Activated T-cell treated with anti-CD3 and anti-CD28 coated beads for 1 hour (primary cell): ENCODE results near the gene PLA2G15.

Experiments
- DNase-seq: peaks from one replicate; pipeline ENCODE4 v3.0.0-alpha.2; 2020; ENCODE audit warnings: low read depth

PLA2G15 gene

DNA sequence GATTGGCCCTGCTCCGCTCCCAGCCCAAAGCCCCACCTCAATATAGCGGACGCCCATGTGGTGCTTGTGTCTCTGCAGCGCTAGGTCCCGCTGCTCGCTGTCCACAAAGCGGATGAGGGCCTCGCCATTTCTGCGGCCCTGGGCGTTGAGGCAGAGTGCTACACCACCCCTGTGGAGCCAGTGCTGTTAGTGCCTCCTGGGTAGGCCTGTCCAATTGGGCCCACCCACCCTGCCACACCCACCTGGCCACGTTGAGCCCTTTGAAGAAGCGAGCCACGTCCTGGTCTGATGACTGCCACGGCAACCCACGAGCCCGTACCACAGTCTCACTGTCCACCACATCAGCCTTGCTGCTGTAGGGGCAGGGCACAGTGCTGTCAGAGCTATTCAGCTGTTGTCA, 12.8 kb upstream of the PLA2G15 start:
- no peak for DNase-seq

DNA sequence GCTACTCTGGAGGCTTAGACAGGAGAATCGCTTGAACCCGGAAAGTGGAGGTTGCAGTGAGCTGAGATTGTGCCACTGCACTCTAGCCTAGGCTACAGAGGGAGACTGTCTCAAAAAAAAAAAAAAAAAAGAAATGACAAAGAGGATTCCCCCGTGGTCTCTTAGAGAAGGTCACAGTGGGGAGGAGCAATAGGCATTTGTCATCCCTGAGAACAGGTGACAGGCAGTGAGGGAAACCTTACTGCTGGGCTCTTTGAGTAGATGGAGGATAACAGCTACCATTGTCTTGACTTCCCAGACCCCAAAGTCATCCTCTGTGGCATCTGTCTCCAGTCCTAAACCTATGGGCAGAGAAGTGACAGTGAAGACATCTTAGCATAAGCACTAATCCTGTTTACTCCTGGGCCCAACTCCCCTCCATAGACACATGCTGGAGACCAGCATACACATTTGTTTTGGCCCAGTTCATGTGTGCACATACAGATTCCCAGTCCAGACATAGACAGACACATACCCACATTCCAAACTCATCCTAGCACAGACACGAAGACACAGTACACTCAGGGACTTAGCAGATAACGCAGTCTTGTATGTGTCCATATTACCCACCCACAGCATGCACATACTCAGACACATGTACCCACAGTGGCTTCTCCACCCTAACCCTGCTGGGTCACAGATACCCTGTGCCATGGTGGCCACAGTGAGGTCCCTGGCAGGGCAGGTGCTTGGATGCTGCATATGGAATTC, 11.9 kb upstream of the PLA2G15 start:
- DNase-seq = no peak

GRCh38 chr16:68233835-68234187, 11.4 kb upstream of the PLA2G15 start:
- no peak for DNase-seq

DNA sequence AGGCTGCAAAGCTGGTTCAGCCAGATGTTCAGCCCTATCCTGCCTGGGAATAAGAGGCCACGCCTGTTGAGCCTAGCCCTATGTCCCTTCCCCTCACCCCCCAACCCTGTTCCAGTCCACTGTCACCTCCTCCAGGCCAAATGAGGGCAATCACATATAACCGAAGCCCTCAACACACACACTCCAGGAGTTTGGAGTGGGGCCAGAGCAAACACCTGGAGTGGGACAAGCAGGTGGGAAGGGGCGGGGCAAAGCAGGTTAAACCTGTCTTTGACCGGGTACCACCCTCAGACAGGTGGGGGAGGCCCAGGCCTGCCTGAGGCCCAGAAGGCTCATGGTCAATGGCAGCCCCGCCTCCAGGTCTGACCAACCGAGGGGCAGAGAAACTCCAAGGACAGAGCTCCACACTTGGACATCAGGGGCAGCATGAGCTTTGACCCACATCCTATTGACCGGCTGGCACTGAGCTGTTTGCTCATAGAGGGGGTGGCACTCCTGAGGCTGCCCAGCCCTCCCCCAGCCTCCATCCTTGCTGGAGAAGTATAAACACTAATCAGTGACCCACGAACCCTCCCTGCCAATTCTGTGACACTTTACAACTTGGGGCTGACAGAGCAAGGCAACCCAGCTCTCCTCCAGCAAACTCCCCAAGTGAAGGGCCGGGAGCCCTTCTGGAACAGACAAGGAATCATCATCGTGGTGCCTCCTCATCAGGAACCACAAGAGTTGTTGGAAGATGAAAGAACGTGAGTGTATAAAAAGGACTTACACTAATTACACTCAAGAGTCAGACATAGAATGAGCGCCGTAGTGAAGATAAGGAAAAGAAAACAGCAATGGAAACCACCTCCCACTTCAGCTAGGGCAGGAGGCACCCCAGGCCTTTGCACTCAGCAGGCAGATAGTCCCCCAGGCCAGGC, 10.7 kb upstream of the PLA2G15 start:
- no peak for DNase-seq

- DNase-seq = no peak
Measured at GRCh38 chr16:68235108-68235886, 9.9 kb upstream of the PLA2G15 start.

DNA sequence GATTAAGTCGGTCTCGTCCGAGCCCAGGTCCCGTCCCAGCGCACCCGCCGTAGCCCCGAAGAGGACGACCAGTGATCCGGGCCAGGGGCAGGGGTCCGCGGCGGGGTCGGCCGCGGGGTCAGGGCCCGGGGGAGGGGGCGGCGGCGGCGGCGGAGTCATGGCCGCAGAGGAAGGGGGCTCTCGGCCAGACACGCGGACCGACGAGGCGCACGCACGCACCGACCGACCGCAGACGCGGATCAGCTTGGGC, 9.4 kb upstream of the PLA2G15 start, which contains the start of gene ESRP2:
ESRP2 (minus strand) TSS at position 241 of the 250 bp plus-strand sequence; CDS start at position 159, 82 bp downstream.
- DNase-seq = no peak

DNA sequence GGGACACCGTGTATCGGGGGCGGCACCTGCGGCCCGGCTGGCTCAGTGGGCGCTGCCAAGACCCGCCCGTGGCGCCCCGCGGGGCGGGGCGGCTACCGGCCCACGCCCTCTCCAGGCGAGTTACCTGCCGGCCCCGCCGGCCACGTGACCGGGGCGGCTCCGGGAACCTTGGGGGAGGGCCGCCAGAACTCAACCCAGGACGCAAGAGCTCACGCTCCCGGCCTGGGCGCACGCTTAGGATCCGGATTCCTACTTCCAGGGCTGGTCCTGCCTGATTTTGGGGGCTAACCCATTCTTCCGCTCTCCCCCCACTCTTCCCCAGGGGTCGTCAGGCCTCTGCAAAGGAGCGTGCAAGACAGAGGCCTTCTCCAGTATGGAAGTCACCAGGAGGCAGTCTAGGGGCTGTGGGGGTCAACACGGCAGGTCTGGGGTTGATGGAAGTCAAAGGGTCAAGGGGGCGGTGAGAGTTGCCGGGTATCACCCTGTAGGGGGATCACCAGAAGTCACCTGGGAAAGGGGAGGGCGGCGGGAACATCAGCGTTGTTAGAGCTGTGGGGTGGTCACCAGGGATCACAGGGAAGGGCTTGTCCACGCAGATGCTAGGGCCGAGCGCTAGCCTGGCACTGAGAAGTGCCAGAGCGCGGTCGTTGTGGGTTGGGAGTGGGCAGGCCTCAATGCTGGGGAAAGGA, 8.9 kb upstream of the PLA2G15 start:
- DNase-seq = no peak

DNA sequence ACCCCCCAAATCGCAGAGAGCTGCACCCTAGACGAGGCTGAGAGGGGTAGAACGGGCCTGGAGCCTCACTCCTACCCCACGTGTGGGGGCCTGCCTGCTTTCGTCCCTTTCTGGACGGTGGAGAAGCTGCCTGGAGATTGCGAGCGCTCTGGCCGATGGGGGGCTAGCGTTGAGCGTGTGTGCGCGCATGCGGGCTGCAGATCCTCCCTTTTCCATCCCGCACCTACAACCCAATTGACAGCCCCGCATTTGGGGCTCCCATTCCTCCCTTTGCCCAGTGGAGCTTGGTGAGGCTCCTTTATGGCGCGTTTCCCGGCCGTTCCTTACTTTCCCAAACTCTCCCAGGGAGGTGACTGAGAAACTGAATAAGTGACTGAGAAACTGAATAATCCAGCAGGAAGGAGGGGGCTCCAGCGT, 8.3 kb upstream of the PLA2G15 start:
- no peak for DNase-seq

DNA sequence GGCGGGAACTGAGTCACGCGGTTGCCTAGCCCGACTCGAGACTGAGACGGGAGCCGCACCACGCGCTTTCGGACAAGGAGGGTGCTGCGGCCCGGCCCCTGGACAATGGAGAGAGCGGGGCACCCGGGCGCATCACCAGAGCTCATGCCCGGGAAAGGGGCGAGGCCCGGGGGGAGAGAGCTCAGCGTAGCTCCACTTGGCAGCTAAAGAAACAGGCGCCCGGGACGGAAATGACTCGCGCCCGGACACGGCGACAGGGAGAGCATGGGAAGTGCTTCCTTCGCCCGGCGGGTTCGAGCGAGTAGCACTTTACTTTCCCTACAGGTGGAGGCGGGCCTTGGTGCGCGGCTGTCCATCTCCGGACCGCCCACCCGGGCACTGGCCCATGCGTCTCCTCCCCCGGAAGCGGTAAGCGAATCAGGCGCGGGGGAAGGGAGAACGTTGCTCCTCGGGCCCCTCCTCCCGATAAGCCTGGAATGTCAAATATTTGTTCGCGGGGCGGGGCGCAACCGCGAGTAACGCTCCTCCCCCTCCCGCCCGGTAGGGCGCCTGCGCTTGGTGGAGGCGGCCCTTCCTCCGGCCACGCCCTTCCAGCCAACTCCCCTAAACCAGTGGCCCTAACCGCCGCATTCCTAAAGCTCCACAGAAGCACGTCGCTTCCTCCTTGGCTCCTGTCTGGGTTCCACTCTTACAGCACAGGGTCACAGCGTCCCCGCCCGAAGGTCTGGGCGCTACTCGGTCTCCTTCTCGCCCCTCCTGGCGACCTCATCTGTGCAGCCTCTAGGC, 7.7 kb upstream of the PLA2G15 start:
- peak; percentile 80 for DNase-seq

DNA sequence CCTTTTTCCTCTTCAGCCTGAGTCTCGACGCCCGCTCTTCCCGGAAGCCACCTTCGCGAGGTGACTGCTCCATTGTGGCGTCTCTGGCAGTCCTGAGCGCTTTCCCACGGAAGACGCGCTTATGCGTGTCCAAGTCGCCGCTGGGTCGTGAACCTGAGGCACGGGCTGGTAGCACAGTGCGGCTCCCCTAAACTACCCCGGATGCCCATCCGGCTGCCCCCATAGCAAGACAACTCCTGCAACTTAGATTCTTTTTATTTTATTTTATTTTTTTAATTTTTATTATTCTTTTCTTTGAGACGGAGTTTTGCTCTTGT, 7.2 kb upstream of the PLA2G15 start:
- no peak for DNase-seq

DNA sequence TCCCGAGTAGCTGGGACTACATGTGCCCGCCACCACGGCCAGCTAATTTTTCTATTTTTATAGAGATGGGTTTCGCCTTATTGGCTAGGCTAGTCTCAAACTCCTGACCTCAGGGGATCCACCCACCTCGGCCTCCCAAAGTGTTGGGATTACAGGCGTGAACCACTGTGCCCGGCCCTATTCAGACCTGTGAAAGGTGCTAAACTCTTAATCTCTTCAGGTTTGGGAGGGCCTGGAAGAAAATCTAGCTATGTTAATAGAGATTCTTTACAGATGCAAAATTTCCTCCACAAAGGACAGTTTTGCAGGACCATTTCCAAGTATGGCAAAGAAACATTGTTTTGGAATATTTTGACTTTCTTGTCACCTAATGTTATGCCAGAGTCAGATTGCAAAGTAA, 3.1 kb upstream of the PLA2G15 start:
- DNase-seq = no peak

- DNase-seq = no peak
Measured at GRCh38 chr16:68242926-68243858, 2.0 kb upstream of the PLA2G15 start.

- DNase-seq = no peak
Measured at GRCh38 chr16:68244481-68244902, 681 bp upstream of the PLA2G15 start.

- DNase-seq = no peak
Measured at GRCh38 chr16:68246121-68246520, 948 bp downstream of the PLA2G15 start.

GRCh38 chr16:68246666-68247065, 1.5 kb downstream of the PLA2G15 start:
- DNase-seq = no peak

GRCh38 chr16:68247400-68247799, 2.2 kb downstream of the PLA2G15 start:
- DNase-seq = no peak

DNA sequence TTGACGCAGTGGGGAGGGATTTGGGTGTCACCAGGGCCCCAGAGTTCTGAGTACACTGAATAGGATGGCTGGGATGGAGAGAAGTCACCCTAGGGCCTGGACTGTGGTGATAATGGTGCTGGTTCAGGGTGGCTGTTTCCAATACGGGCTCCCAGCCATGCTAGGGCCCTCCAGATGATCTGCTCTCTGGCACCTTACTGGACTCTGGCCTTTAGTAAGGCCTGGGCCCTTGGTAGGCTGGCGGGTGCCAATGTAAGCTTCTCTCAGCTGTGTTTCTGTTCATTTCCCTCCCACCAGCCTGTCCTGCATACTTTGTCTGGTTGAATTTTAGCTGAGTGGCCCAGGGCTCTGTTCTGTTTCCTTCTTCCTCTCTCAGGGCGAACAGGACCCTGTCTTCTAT, 2.8 kb downstream of the PLA2G15 start:
- DNase-seq = no peak

DNA sequence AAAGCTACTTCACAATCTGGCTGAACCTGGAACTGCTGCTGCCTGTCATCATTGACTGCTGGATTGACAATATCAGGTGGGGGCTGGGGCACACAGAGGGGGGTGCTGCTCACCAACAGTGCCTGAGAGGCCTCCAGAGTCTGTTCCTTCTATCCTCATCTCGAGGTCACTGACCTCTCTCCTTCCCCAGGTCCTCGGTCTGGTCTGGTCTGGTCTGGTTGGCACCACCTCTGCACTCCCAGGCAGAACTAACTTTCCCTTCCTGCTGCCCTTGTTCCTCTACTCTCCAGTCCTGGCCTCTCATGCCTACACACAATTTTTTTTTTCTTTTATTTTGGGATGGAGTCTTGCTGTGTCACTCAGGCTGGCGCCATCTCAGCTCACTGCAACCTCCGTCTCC, 4.2 kb downstream of the PLA2G15 start:
- no peak for DNase-seq

GRCh38 chr16:68250951-68251350, 5.8 kb downstream of the PLA2G15 start:
- DNase-seq = no peak

DNA sequence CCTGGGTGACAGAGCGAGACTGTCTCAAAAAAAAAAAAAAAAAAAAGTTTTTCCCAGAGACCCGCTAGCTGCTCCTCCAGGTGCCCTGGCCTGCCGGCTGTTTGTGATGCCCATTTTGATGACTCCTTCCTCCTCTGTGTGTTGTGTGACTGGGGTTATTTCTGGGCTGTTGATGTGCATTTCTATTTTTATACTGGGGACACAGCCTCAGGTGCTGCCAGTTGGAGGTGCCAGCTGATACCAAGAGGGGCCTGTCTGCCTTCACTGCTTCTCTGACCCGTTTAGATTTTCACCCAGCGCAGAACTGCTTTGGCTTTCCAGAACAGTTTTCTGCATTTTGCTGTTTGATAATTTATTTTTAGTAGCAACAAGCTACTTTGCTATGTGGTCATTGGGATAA, 6.7 kb downstream of the PLA2G15 start:
- no peak for DNase-seq
